HepG2 (cell line): ENCODE results near the gene CPZ. TPM values are rescaled to one million over a fixed set of nuclear protein-coding genes. Genes with fewer than 3 reads are reported as not detected.

Experiments
- ATAC-seq: fragments of 200-7000 bp; cut with Tn5 transposase; 3 replicates; pipeline ENCODE4 v1.9.1; 2020; ENCODE audit warnings: mild to moderate bottlenecking, moderate library complexity
- BruUV-seq: library from RNA; stranded (reverse); fragments of 400-500 nt; replicated peaks from 2 replicates; lab custom pipeline; 2021; lab: Mats Ljungman, UMichigan
- CTCF ChIA-PET: fragments of 300-600 bp; formaldehyde crosslinking; extraction: SDS; loops from one replicate; lab custom pipeline; 2021; ENCODE audit warnings: low total read pairs, inconsistent platforms, low intra/inter-chr PET ratio; lab: Yijun Ruan, JAX
- POLR2A ChIA-PET: fragments of 350-600 bp; sonication (Branson Sonifier 250); formaldehyde crosslinking; loops from one replicate; lab custom pipeline; 2020; ENCODE audit warnings: antibody characterized with exemption, inconsistent platforms; lab: Yijun Ruan, JAX
- DNase-seq: peaks from one replicate; pipeline ENCODE4 v3.0.0-alpha.2; 2015; ENCODE audit warnings: low spot score
- FAIRE-seq: peaks from 3 replicates; lab custom pipeline; 2011; peaks lifted over from hg19 to GRCh38; lab: Jason Lieb, UNC
- H2AFZ ChIP-seq: one replicate; pipeline ENCODE4 v1.6.1; 2011; ENCODE audit warnings: low read length, inconsistent platforms
- H3K27ac ChIP-seq: fragments of 300-600 bp; 3 replicates; pipeline ENCODE4 v1.8.0; 2011; ENCODE audit warnings: mixed run types, mild to moderate bottlenecking, mixed read lengths, low read length, inconsistent platforms; ENCODE audit not compliant: insufficient read depth; ENCODE audit errors: extremely low read length
- H3K27me3 ChIP-seq, 2 experiments: fragments of 200-600 bp in 1 of 2; 2 replicates in 1 of 2; 3 replicates in 1 of 2; pipeline versions ENCODE4 v1.6.0 to v1.8.0; 2011; ENCODE audit warnings: low read length in 2 of 2, mild to moderate bottlenecking in 2 of 2, moderate library complexity in 2 of 2, inconsistent platforms in 1 of 2; ENCODE audit not compliant: insufficient read depth in 2 of 2, control insufficient read depth in 1 of 2
- H3K36me3 ChIP-seq, 2 experiments: fragments of 200-600 bp in 1 of 2; replicated peaks in 1 of 2; 2 replicates in 1 of 2; 3 replicates in 1 of 2; pipeline versions ENCODE4 v1.5.1 to v1.8.0; 2011; ENCODE audit warnings: low read length in 2 of 2, inconsistent platforms in 1 of 2; ENCODE audit not compliant: insufficient read depth in 2 of 2, control insufficient read depth in 1 of 2
- H3K4me1 ChIP-seq: 2 replicates; pipeline ENCODE4 v1.5.1; 2012; ENCODE audit warnings: low read length, inconsistent platforms; ENCODE audit not compliant: insufficient read depth
- H3K4me2 ChIP-seq: 2 replicates; pipeline ENCODE4 v1.6.0; 2011; ENCODE audit warnings: low read depth, low read length, inconsistent platforms
- H3K4me3 ChIP-seq, 3 experiments: fragments of 200-600 bp in 1 of 3; sonication (generic), shearing (Covaris generic) in 1 of 3; replicated peaks in 1 of 3; 2 replicates each; pipeline ENCODE4 v1.5.1; 2011 to 2016; ENCODE audit warnings: low read length in 3 of 3, inconsistent platforms in 2 of 3, low read depth in 2 of 3, mild to moderate bottlenecking in 2 of 3, control low read depth in 1 of 3, mixed read lengths in 1 of 3; ENCODE audit not compliant: insufficient read depth in 1 of 3
- H3K79me2 ChIP-seq: one replicate; pipeline ENCODE4 v1.6.1; 2011; ENCODE audit warnings: low read length, inconsistent platforms; ENCODE audit not compliant: insufficient read depth
- H3K9ac ChIP-seq: 2 replicates; pipeline ENCODE4 v1.6.0; 2011; ENCODE audit warnings: mild to moderate bottlenecking, low read depth, low read length, inconsistent platforms; ENCODE audit not compliant: insufficient read depth
- H3K9me3 ChIP-seq: 2 replicates; pipeline ENCODE4 v1.5.1; 2012; ENCODE audit warnings: mild to moderate bottlenecking, low read length
- H4K20me1 ChIP-seq: 2 replicates; pipeline ENCODE4 v1.6.0; 2011; ENCODE audit warnings: inconsistent platforms, mild to moderate bottlenecking, low read length, moderate library complexity; ENCODE audit not compliant: insufficient read depth
- MEIS1 ChIP-seq: sonication (generic); formaldehyde crosslinking; IDR thresholded peaks from 2 replicates; pipeline ENCODE4 v1.9.0; 2021; ENCODE audit warnings: mild to moderate bottlenecking, missing genetic modification reagents, moderate library complexity, borderline replicate concordance
- MIER3 ChIP-seq: IDR thresholded peaks from 2 replicates; pipeline ENCODE4 v1.6.1; 2016; ENCODE audit warnings: missing compliant biosample characterization, borderline replicate concordance
- MLX ChIP-seq: IDR thresholded peaks from 2 replicates; pipeline ENCODE4 v1.6.1; 2016
- PCBP2 ChIP-seq: fragments of 200-400 bp; formaldehyde crosslinking; optimal IDR thresholded peaks from 2 replicates; pipeline ENCODE3; 2018; ENCODE audit warnings: low read length, low read depth; ENCODE audit not compliant: poor library complexity, severe bottlenecking
- PRMT3 ChIP-seq: sonication (generic); formaldehyde crosslinking; IDR thresholded peaks from 2 replicates; pipeline ENCODE4 v1.8.1; 2022; ENCODE audit warnings: low read depth, mild to moderate bottlenecking, moderate library complexity, missing genetic modification reagents, borderline replicate concordance
- SATB2 ChIP-seq: sonication (generic); formaldehyde crosslinking; IDR thresholded peaks from 2 replicates; pipeline ENCODE4 v1.5.0; 2020; ENCODE audit warnings: missing genetic modification reagents
- SIN3B ChIP-seq: fragments of 150-350 bp; IDR thresholded peaks from 2 replicates; pipeline ENCODE4 v1.6.1; 2014; ENCODE audit warnings: low read length
- SP4 ChIP-seq: sonication (generic); formaldehyde crosslinking; IDR thresholded peaks from 2 replicates; pipeline ENCODE4 v1.8.1; 2023; ENCODE audit warnings: mild to moderate bottlenecking, missing genetic modification reagents
- TEF ChIP-seq: sonication (generic); formaldehyde crosslinking; IDR thresholded peaks from 2 replicates; pipeline ENCODE4 v1.5.0; 2020; ENCODE audit warnings: missing genetic modification reagents
- ZNF335 ChIP-seq: sonication (generic); formaldehyde crosslinking; IDR thresholded peaks from 2 replicates; pipeline ENCODE4 v1.4.0; 2020; ENCODE audit warnings: missing genetic modification reagents
- ZNF451 ChIP-seq: sonication (generic); formaldehyde crosslinking; IDR thresholded peaks from 2 replicates; pipeline ENCODE4 v1.5.0; 2020; ENCODE audit warnings: mild to moderate bottlenecking, missing genetic modification reagents
- ZNF83 ChIP-seq: sonication (generic); formaldehyde crosslinking; IDR thresholded peaks from 2 replicates; pipeline ENCODE4 v1.4.0; 2020; ENCODE audit warnings: missing genetic modification reagents, mild to moderate bottlenecking, borderline replicate concordance
- ZNF891 ChIP-seq: sonication (generic); formaldehyde crosslinking; IDR thresholded peaks from 2 replicates; pipeline ENCODE4 v1.5.0; 2020; ENCODE audit warnings: mild to moderate bottlenecking, missing genetic modification reagents
- WGBS: methylation state at CpG from one replicate; pipeline ENCODE4 v1.1.6; 2017; ENCODE audit warnings: low lambda C conversion rate; 5-methylcytosine and 5-hydroxymethylcytosine counted together
- in situ Hi-C: cut with HindIII; loops from 2 replicates; pipeline ENCODE4 v1.10.0; 2017; ENCODE audit warnings: low pct_unique_long_range_greater_than_20kb; ENCODE audit not compliant: extremely low pct_ligation_motif_present
- intact Hi-C: fragments of 100-400 bp; cut with micrococcal nuclease; formaldehyde crosslinking; loops from one replicate; pipeline ENCODE4 v1.10.0; 2022; ENCODE audit not compliant: unreplicated experiment
- polyA plus RNA-seq, 8 experiments: library from polyadenylated mRNA; depleted of rRNA in 3 of 8; stranded (reverse) in 7 of 8; unstranded in 1 of 8; fragments of >200 nt; fragmentation: Illumina TruSeq in 4 of 8; extraction: Trizol in 4 of 8; gene quantifications; 2 replicates each; pipeline versions ENCODE4 v1.2.1 to v1.2.3, GENCODE V29; 2011 to 2016; ENCODE audit warnings: low read depth in 4 of 8, missing spikeins in 1 of 8, mixed read lengths in 1 of 8; ENCODE audit not compliant: insufficient read depth in 1 of 8
- total RNA-seq, 5 experiments: library from RNA; depleted of rRNA; stranded (reverse); fragments of >200 nt; fragmentation: Illumina TruSeq; extraction: Trizol; gene quantifications; 2 replicates each; pipeline ENCODE4 v1.2.3, GENCODE V29; 2016; ENCODE audit warnings: low read depth in 1 of 5
- TF ChIP-seq, protein P1 (sequence below): sonication (generic); formaldehyde crosslinking; IDR thresholded peaks from 2 replicates; pipeline ENCODE4 v1.4.0; 2020; ENCODE audit warnings: low read depth, missing genetic modification reagents
- TF ChIP-seq, protein P2 (sequence below): sonication (generic); formaldehyde crosslinking; IDR thresholded peaks from 2 replicates; pipeline ENCODE4 v1.4.0; 2020; ENCODE audit warnings: mild to moderate bottlenecking, missing genetic modification reagents

CPZ gene
- total and polyA plus RNA-seq, 2 of the 13 experiments (the other 11 are each of a cell fraction or from before 2014, with no cell fraction given): 0.58 to 0.61 TPM

- 0 out of 2 replicates have a peak, but pooled peaks cover 2% of the 10 kb centered on the region for H4K20me1 ChIP-seq
- ATAC-seq (no peak), FAIRE-seq (no peak), DNase-seq (no peak)
- no peaks in the 10 kb centered on the region for H3K36me3 ChIP-seq
- no peak overlapping the region for H3K4me3 ChIP-seq
- in situ Hi-C loops (no loop called here), intact Hi-C loops (no loop called here)
- CTCF ChIA-PET: no interaction called here
- no peak overlapping the region for H2AFZ ChIP-seq
- no peaks in the 10 kb centered on the region for H3K4me1 ChIP-seq
- POLR2A ChIA-PET: no interaction called here
- H3K27me3 ChIP-seq: peaks cover 10 to 73% of the 10 kb centered on the region in 2 experiments
- H3K9ac ChIP-seq: no peak overlapping the region
- no peaks in the 10 kb centered on the region for H3K79me2 ChIP-seq
- no peaks in the 10 kb centered on the region for H3K9me3 ChIP-seq
- H3K27ac ChIP-seq: no peak overlapping the region
- BruUV-seq: no TSS peak
- no peak overlapping the region for H3K4me2 ChIP-seq
- 36% methylated on average over 11 of the region's 22 CpGs for WGBS
- TF ChIP-seq ZNF451 (CRISPR knock-in tag): no peak
- TF ChIP-seq PRMT3 (CRISPR knock-in tag): no peak
- TF ChIP-seq MIER3 (CRISPR knock-in tag): no peak
- no peak for TF ChIP-seq SP4 (CRISPR knock-in tag)
- TF ChIP-seq MLX (CRISPR knock-in tag): no peak
- TF ChIP-seq ZNF335 (CRISPR knock-in tag): no peak
- TF ChIP-seq ZNF891 (CRISPR knock-in tag): no peak
- no peak for TF ChIP-seq MEIS1
- TF ChIP-seq, protein P1, sequence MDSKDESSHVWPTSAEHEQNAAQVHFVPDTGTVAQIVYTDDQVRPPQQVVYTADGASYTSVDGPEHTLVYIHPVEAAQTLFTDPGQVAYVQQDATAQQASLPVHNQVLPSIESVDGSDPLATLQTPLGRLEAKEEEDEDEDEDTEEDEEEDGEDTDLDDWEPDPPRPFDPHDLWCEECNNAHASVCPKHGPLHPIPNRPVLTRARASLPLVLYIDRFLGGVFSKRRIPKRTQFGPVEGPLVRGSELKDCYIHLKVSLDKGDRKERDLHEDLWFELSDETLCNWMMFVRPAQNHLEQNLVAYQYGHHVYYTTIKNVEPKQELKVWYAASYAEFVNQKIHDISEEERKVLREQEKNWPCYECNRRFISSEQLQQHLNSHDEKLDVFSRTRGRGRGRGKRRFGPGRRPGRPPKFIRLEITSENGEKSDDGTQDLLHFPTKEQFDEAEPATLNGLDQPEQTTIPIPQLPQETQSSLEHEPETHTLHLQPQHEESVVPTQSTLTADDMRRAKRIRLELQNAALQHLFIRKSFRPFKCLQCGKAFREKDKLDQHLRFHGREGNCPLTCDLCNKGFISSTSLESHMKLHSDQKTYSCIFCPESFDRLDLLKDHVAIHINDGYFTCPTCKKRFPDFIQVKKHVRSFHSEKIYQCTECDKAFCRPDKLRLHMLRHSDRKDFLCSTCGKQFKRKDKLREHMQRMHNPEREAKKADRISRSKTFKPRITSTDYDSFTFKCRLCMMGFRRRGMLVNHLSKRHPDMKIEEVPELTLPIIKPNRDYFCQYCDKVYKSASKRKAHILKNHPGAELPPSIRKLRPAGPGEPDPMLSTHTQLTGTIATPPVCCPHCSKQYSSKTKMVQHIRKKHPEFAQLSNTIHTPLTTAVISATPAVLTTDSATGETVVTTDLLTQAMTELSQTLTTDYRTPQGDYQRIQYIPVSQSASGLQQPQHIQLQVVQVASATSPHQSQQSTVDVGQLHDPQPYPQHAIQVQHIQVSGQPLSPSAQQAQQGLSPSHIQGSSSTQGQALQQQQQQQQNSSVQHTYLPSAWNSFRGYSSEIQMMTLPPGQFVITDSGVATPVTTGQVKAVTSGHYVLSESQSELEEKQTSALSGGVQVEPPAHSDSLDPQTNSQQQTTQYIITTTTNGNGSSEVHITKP (CRISPR knock-in tag): no peak
- no peak for TF ChIP-seq SATB2 (CRISPR knock-in tag)
- no peak for TF ChIP-seq SIN3B
- no peak for TF ChIP-seq ZNF83
- TF ChIP-seq, protein P2, sequence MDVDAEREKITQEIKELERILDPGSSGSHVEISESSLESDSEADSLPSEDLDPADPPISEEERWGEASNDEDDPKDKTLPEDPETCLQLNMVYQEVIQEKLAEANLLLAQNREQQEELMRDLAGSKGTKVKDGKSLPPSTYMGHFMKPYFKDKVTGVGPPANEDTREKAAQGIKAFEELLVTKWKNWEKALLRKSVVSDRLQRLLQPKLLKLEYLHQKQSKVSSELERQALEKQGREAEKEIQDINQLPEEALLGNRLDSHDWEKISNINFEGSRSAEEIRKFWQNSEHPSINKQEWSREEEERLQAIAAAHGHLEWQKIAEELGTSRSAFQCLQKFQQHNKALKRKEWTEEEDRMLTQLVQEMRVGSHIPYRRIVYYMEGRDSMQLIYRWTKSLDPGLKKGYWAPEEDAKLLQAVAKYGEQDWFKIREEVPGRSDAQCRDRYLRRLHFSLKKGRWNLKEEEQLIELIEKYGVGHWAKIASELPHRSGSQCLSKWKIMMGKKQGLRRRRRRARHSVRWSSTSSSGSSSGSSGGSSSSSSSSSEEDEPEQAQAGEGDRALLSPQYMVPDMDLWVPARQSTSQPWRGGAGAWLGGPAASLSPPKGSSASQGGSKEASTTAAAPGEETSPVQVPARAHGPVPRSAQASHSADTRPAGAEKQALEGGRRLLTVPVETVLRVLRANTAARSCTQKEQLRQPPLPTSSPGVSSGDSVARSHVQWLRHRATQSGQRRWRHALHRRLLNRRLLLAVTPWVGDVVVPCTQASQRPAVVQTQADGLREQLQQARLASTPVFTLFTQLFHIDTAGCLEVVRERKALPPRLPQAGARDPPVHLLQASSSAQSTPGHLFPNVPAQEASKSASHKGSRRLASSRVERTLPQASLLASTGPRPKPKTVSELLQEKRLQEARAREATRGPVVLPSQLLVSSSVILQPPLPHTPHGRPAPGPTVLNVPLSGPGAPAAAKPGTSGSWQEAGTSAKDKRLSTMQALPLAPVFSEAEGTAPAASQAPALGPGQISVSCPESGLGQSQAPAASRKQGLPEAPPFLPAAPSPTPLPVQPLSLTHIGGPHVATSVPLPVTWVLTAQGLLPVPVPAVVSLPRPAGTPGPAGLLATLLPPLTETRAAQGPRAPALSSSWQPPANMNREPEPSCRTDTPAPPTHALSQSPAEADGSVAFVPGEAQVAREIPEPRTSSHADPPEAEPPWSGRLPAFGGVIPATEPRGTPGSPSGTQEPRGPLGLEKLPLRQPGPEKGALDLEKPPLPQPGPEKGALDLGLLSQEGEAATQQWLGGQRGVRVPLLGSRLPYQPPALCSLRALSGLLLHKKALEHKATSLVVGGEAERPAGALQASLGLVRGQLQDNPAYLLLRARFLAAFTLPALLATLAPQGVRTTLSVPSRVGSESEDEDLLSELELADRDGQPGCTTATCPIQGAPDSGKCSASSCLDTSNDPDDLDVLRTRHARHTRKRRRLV (CRISPR knock-in tag): no peak
- TF ChIP-seq PCBP2: no peak
- no peak for TF ChIP-seq TEF (CRISPR knock-in tag)
Observed at GRCh38 chr4:8653326-8654000, 60.9 kb downstream of the CPZ start.
